Measurements from ENCODE around the gene IFITM2.

DNA sequence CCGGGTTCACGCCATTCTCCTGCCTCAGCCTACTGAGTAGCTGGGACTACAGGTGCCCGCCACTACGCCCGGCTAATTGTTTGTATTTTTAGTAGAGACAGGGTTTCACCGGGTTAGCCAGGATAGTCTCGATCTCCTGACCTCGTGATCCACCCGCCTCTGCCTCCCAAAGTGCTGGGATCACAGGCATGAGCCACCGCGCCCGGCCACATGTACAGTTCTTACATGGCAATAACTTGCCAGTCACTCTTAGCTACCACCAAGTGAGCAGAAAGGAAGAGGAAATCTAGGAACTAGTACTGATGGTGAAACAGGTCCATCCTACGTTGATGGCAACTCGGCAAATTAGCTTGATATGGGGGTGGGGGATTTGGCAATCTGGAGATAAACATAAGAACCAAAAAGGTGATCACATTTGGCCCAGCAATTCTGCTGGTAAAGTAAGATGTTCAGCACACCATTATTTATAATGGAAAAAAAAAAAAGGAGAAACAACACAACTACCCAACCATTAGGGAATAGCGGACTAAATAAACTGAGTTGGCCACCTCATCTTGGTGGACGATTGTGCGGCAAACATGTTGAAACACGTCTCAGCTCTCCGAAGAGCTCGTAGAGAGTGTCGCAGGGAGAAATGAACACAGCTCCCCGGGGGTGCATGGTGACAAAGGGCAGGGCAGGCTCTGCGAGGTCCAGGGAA is 24.1 kb upstream of the IFITM2 start:
- TF ChIP-seq, protein P1, sequence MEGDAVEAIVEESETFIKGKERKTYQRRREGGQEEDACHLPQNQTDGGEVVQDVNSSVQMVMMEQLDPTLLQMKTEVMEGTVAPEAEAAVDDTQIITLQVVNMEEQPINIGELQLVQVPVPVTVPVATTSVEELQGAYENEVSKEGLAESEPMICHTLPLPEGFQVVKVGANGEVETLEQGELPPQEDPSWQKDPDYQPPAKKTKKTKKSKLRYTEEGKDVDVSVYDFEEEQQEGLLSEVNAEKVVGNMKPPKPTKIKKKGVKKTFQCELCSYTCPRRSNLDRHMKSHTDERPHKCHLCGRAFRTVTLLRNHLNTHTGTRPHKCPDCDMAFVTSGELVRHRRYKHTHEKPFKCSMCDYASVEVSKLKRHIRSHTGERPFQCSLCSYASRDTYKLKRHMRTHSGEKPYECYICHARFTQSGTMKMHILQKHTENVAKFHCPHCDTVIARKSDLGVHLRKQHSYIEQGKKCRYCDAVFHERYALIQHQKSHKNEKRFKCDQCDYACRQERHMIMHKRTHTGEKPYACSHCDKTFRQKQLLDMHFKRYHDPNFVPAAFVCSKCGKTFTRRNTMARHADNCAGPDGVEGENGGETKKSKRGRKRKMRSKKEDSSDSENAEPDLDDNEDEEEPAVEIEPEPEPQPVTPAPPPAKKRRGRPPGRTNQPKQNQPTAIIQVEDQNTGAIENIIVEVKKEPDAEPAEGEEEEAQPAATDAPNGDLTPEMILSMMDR (IDR thresholded peaks at IDR 0.05), result no peak
- no peak for TF ChIP-seq POLR2A (IDR thresholded peaks at IDR 0.05)

Data from body of pancreas (tissue), 4 donors.